HepG2 (cell line): ENCODE data around the gene SCARF1. TPM values are rescaled to one million over a fixed set of nuclear protein-coding genes. Genes with fewer than 3 reads are reported as not detected.

Source experiments
- CEBPG ChIP-seq: IDR thresholded peaks from 2 replicates; pipeline ENCODE4 v1.6.1; 2016
- E2F2 ChIP-seq: sonication (generic); formaldehyde crosslinking; IDR thresholded peaks from 2 replicates; pipeline ENCODE4 v1.4.0; 2020; ENCODE audit warnings: missing genetic modification reagents, borderline replicate concordance
- HNF4A ChIP-seq: sonication (generic); formaldehyde crosslinking; IDR thresholded peaks from 2 replicates; pipeline ENCODE4 v1.4.0; 2020; ENCODE audit warnings: missing genetic modification reagents
- MED8 ChIP-seq: sonication (generic); formaldehyde crosslinking; IDR thresholded peaks from 2 replicates; pipeline ENCODE4 v1.8.1; 2023; ENCODE audit warnings: mild to moderate bottlenecking, missing genetic modification reagents; ENCODE audit not compliant: insufficient replicate concordance
- MEF2D ChIP-seq: sonication (generic); formaldehyde crosslinking; IDR thresholded peaks from 2 replicates; pipeline ENCODE4 v1.5.1; 2020; ENCODE audit warnings: mild to moderate bottlenecking, missing genetic modification reagents
- MTA1 ChIP-seq: sonication (generic); formaldehyde crosslinking; IDR thresholded peaks from 2 replicates; pipeline ENCODE4 v1.4.0; 2020; ENCODE audit warnings: missing genetic modification reagents, mild to moderate bottlenecking, borderline replicate concordance
- MZF1 ChIP-seq: sonication (generic); formaldehyde crosslinking; IDR thresholded peaks from 2 replicates; pipeline ENCODE4 v1.8.1; 2023; ENCODE audit warnings: mild to moderate bottlenecking, missing genetic modification reagents, borderline replicate concordance
- NCOA1 ChIP-seq: sonication (generic); formaldehyde crosslinking; IDR thresholded peaks from 2 replicates; pipeline ENCODE4 v1.9.0; 2021; ENCODE audit warnings: missing genetic modification reagents
- PHF8 ChIP-seq: sonication (generic); formaldehyde crosslinking; IDR thresholded peaks from 2 replicates; pipeline ENCODE4 v1.5.0; 2020; ENCODE audit warnings: missing genetic modification reagents
- SALL2 ChIP-seq: sonication (generic); formaldehyde crosslinking; IDR thresholded peaks from 2 replicates; pipeline ENCODE4 v1.8.1; 2023; ENCODE audit warnings: mild to moderate bottlenecking, missing genetic modification reagents, inconsistent platforms
- SP2 ChIP-seq: sonication (generic); formaldehyde crosslinking; IDR thresholded peaks from 2 replicates; pipeline ENCODE4 v1.5.1; 2020; ENCODE audit warnings: mild to moderate bottlenecking, missing genetic modification reagents
- TRIM24 ChIP-seq: sonication (generic); formaldehyde crosslinking; IDR thresholded peaks from 2 replicates; pipeline ENCODE4 v1.8.0; 2022; ENCODE audit warnings: mild to moderate bottlenecking, missing genetic modification reagents
- ZNF136 ChIP-seq: sonication (generic); formaldehyde crosslinking; IDR thresholded peaks from 2 replicates; pipeline ENCODE4 v1.8.1; 2022; ENCODE audit warnings: low read depth, mild to moderate bottlenecking, moderate library complexity, missing genetic modification reagents
- ZNF180 ChIP-seq: sonication (generic); formaldehyde crosslinking; IDR thresholded peaks from 2 replicates; pipeline ENCODE4 v1.4.0; 2020; ENCODE audit warnings: low read depth, missing genetic modification reagents, borderline replicate concordance
- ZNF354B ChIP-seq: sonication (generic); formaldehyde crosslinking; IDR thresholded peaks from 2 replicates; pipeline ENCODE4 v1.8.0; 2022; ENCODE audit warnings: mild to moderate bottlenecking, missing genetic modification reagents
- ZNF552 ChIP-seq: sonication (generic); formaldehyde crosslinking; IDR thresholded peaks from 2 replicates; pipeline ENCODE4 v1.9.0; 2022; ENCODE audit warnings: missing genetic modification reagents, mild to moderate bottlenecking, borderline replicate concordance
- ZNF709 ChIP-seq: sonication (generic); formaldehyde crosslinking; IDR thresholded peaks from 2 replicates; pipeline ENCODE4 v1.5.0; 2020; ENCODE audit warnings: mild to moderate bottlenecking, missing genetic modification reagents
- polyA plus RNA-seq, 8 experiments: library from polyadenylated mRNA; depleted of rRNA in 3 of 8; stranded (reverse) in 7 of 8; unstranded in 1 of 8; fragments of >200 nt; fragmentation: Illumina TruSeq in 4 of 8; extraction: Trizol in 4 of 8; gene quantifications; 2 replicates each; pipeline versions ENCODE4 v1.2.1 to v1.2.3, GENCODE V29; 2011 to 2016; ENCODE audit warnings: low read depth in 4 of 8, missing spikeins in 1 of 8, mixed read lengths in 1 of 8; ENCODE audit not compliant: insufficient read depth in 1 of 8
- total RNA-seq, 5 experiments: library from RNA; depleted of rRNA; stranded (reverse); fragments of >200 nt; fragmentation: Illumina TruSeq; extraction: Trizol; gene quantifications; 2 replicates each; pipeline ENCODE4 v1.2.3, GENCODE V29; 2016; ENCODE audit warnings: low read depth in 1 of 5
- TF ChIP-seq, protein P1 (sequence below): sonication (generic); formaldehyde crosslinking; IDR thresholded peaks from 2 replicates; pipeline ENCODE4 v1.9.0; 2021; ENCODE audit warnings: missing genetic modification reagents, borderline replicate concordance
- TF ChIP-seq, protein P2 (sequence below): sonication (generic); formaldehyde crosslinking; IDR thresholded peaks from 2 replicates; pipeline ENCODE4 v1.5.0; 2020; ENCODE audit warnings: missing genetic modification reagents
- TF ChIP-seq, protein P3 (sequence below): sonication (generic); formaldehyde crosslinking; IDR thresholded peaks from 2 replicates; pipeline ENCODE4 v1.5.1; 2020; ENCODE audit warnings: mild to moderate bottlenecking, missing genetic modification reagents, borderline replicate concordance
- TF ChIP-seq, protein P4 (sequence below): sonication (generic); formaldehyde crosslinking; IDR thresholded peaks from 2 replicates; pipeline ENCODE4 v1.5.1; 2020; ENCODE audit warnings: mild to moderate bottlenecking, moderate library complexity, missing genetic modification reagents

The SCARF1 gene
- total and polyA plus RNA-seq, 2 of the 13 experiments (the other 11 are each of a cell fraction or from before 2014, with no cell fraction given) = 0.24 to 0.71 TPM

GRCh38 chr17:1684378-1685189 lies 39.1 kb upstream of the SCARF1 start, which contains the start of gene PRPF8 (continued):
- TF ChIP-seq, protein P1, sequence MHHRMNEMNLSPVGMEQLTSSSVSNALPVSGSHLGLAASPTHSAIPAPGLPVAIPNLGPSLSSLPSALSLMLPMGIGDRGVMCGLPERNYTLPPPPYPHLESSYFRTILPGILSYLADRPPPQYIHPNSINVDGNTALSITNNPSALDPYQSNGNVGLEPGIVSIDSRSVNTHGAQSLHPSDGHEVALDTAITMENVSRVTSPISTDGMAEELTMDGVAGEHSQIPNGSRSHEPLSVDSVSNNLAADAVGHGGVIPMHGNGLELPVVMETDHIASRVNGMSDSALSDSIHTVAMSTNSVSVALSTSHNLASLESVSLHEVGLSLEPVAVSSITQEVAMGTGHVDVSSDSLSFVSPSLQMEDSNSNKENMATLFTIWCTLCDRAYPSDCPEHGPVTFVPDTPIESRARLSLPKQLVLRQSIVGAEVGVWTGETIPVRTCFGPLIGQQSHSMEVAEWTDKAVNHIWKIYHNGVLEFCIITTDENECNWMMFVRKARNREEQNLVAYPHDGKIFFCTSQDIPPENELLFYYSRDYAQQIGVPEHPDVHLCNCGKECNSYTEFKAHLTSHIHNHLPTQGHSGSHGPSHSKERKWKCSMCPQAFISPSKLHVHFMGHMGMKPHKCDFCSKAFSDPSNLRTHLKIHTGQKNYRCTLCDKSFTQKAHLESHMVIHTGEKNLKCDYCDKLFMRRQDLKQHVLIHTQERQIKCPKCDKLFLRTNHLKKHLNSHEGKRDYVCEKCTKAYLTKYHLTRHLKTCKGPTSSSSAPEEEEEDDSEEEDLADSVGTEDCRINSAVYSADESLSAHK (CRISPR knock-in tag) = no peak
- TF ChIP-seq NCOA1 (CRISPR knock-in tag) = peak; percentile 72; the same call in 1 of the 2 replicates
- no peak for TF ChIP-seq E2F2 (CRISPR knock-in tag)
- 0 out of 2 replicates have a peak, but pooled peaks have one; percentile 16 for TF ChIP-seq HNF4A (CRISPR knock-in tag)
- no peak for TF ChIP-seq SALL2 (CRISPR knock-in tag)
- no peak for TF ChIP-seq MZF1
- TF ChIP-seq ZNF552 (CRISPR knock-in tag) = no peak
- peak; percentile 99 for TF ChIP-seq PHF8 (CRISPR knock-in tag)
- TF ChIP-seq, protein P2, sequence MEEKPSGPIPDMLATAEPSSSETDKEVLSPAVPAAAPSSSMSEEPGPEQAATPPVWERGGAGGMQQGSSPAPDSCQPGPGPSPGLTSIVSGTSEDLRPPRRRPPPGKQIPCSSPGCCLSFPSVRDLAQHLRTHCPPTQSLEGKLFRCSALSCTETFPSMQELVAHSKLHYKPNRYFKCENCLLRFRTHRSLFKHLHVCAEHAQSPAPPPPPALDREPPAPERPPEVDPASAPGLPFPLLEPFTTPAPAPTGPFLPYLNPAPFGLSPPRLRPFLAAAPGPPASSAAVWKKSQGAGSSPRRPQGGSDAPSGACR = peak; percentile 85; the same call in 1 of the 2 replicates
- TF ChIP-seq, protein P3, sequence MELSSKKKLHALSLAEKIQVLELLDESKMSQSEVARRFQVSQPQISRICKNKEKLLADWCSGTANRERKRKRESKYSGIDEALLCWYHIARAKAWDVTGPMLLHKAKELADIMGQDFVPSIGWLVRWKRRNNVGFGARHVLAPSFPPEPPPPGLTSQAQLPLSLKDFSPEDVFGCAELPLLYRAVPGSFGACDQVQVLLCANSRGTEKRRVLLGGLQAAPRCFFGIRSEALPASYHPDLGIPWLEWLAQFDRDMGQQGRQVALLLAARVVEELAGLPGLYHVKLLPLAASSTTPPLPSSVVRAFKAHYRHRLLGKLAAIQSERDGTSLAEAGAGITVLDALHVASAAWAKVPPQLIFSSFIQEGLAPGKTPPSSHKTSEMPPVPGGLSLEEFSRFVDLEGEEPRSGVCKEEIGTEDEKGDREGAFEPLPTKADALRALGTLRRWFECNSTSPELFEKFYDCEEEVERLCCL (CRISPR knock-in tag) = no peak
- TF ChIP-seq TRIM24 (CRISPR knock-in tag) = no peak
- TF ChIP-seq, protein P4, sequence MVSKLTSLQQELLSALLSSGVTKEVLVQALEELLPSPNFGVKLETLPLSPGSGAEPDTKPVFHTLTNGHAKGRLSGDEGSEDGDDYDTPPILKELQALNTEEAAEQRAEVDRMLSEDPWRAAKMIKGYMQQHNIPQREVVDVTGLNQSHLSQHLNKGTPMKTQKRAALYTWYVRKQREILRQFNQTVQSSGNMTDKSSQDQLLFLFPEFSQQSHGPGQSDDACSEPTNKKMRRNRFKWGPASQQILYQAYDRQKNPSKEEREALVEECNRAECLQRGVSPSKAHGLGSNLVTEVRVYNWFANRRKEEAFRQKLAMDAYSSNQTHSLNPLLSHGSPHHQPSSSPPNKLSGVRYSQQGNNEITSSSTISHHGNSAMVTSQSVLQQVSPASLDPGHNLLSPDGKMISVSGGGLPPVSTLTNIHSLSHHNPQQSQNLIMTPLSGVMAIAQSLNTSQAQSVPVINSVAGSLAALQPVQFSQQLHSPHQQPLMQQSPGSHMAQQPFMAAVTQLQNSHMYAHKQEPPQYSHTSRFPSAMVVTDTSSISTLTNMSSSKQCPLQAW (CRISPR knock-in tag) = no peak; the same call in none of the 2 replicates
- peak; percentile 99 for TF ChIP-seq SP2
- TF ChIP-seq ZNF180 (CRISPR knock-in tag) = no peak
- peak; percentile 75; the same call in 1 of the 2 replicates for TF ChIP-seq ZNF709 (CRISPR knock-in tag)
- TF ChIP-seq MED8 (CRISPR knock-in tag) = no peak
- TF ChIP-seq CEBPG = peak; percentile 58
- TF ChIP-seq MEF2D (CRISPR knock-in tag) = peak; percentile 53; the same call in 1 of the 2 replicates
- TF ChIP-seq ZNF136 = no peak
- peak; percentile 74; the same call in 1 of the 2 replicates for TF ChIP-seq MTA1 (CRISPR knock-in tag)
- TF ChIP-seq ZNF354B (CRISPR knock-in tag) = 0 out of 2 replicates have a peak, but pooled peaks have one; percentile 53
